Naive B cell (primary cell): ENCODE measurements around the gene TMEM8B. TPM values are rescaled to one million over a fixed set of nuclear protein-coding genes. Genes with fewer than 3 reads are reported as not detected.
"Not testable (repeated sequence)": the region's sequence is repeated elsewhere in the genome, so short reads cannot be mapped to it uniquely, and the experiment has no call there.

Source experiments
- ATAC-seq, 2 donors: fragments of 150-1000 bp; cut with Tn5 transposase; 2 replicates each; pipeline ENCODE4 v1.10.0; 2021; ENCODE audit warnings: low read depth in 2 of 2, mild to moderate bottlenecking in 2 of 2, moderate library complexity in 2 of 2
- DNase-seq: peaks from one replicate; pipeline ENCODE4 v3.0.0; 2022
- H3K27ac Mint-ChIP-seq, 6 donors: one replicate each; pipeline ENCODE4 v1.8.0; 2020 to 2022; ENCODE audit warnings: mild to moderate bottlenecking in 6 of 6, mixed read lengths in 6 of 6, moderate library complexity in 5 of 6, inconsistent platforms in 2 of 6
- H3K27me3 Mint-ChIP-seq, 3 donors: one replicate each; pipeline ENCODE4 v1.8.0; 2021 to 2022; ENCODE audit warnings: mixed read lengths in 3 of 3, mild to moderate bottlenecking in 1 of 3
- H3K36me3 Mint-ChIP-seq, 2 donors: one replicate each; pipeline ENCODE4 v1.8.0; 2020 to 2022; ENCODE audit warnings: mixed read lengths in 2 of 2, inconsistent platforms in 1 of 2, mild to moderate bottlenecking in 1 of 2
- H3K4me1 Mint-ChIP-seq, 3 donors: one replicate each; pipeline ENCODE4 v1.8.0; 2020 to 2022; ENCODE audit warnings: mixed read lengths in 3 of 3, inconsistent platforms in 1 of 3, mild to moderate bottlenecking in 1 of 3, moderate library complexity in 1 of 3
- H3K4me3 Mint-ChIP-seq, 8 donors: one replicate each; pipeline ENCODE4 v1.8.0; 2020 to 2022; ENCODE audit warnings: mild to moderate bottlenecking in 8 of 8, mixed read lengths in 8 of 8, moderate library complexity in 8 of 8, inconsistent platforms in 2 of 8
- H3K9me3 Mint-ChIP-seq, 7 donors: one replicate each; pipeline ENCODE4 v1.8.0; 2020 to 2022; ENCODE audit warnings: mixed read lengths in 7 of 7, mild to moderate bottlenecking in 5 of 7, inconsistent platforms in 2 of 7, moderate library complexity in 1 of 7
- polyA plus RNA-seq, 6 donors: library from polyadenylated mRNA; unstranded; fragments of 300-500 nt; fragmentation: Illumina TruSeq; gene quantifications; one replicate each; pipeline ENCODE4 v1.2.3, GENCODE V29; 2021; ENCODE audit warnings: low read depth in 6 of 6

The TMEM8B gene
- polyA plus RNA-seq, 6 donors from 2014 or later = 1.7 to 3.3 (median 2.3) TPM

DNA sequence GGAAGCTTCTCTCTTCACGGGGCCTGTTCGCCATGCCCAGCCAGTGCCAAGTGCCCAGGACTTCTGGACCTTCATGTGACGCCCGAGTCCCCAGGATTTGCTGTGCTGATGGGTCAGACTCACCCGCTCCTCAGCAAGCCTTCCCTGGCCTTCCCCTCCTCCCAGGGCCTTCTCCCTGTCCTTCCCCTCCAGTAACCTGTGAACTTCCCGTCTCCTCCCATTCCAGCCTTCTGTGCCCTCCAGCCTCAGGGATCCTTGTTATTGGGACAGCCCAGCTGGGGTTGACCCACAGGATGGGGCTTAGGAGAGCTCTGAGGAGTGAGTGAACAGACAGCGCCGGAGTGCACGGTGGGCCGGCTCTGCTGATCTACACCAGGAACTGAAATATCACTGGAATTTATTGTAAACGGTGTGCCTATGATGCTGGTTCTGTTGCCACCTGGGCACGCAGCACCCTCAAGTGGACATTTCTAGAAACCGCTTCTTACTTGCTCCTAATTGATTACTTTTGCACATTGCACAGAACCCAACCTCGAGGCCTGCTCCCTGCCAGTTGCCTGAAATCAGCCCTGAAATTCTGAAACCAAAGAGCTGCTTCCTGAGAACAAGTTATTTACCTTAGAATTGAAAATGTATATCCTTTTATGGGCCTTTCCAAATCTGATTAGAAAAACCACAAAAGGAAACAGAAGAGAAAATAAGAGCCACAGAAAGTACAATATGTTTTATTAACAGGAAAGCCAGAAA, 81.8 kb downstream of the TMEM8B start:
- peak overlapping the region in 1 of 8 donors; percentile 44 for H3K4me3 Mint-ChIP-seq
- no peaks in the 10 kb centered on the region for H3K9me3 Mint-ChIP-seq
- peak in 1 of 2 donors; percentile 48 for ATAC-seq

GRCh38 chr9:35911690-35912089, 82.7 kb downstream of the TMEM8B start:
- Mint-ChIP-seq H3K36me3 (no peaks in the 10 kb centered on the region), H3K27ac (no peak overlapping the region), H3K4me1 (peaks cover 6 to 19% (median 17%) of the 10 kb centered on the region in 3 donors), H3K9me3 (no peaks in the 10 kb centered on the region), H3K27me3 (peaks cover 16 to 35% (median 30%) of the 10 kb centered on the region in 3 donors), H3K4me3 (no peak overlapping the region)
- ATAC-seq (no peak), DNase-seq (no peak)

More for the DNA sequence above, 81.8 kb downstream of the TMEM8B start:
- peaks cover 6 to 19% (median 17%) of the 10 kb centered on the region in 3 donors for H3K4me1 Mint-ChIP-seq
- no peaks in the 10 kb centered on the region for H3K36me3 Mint-ChIP-seq
- H3K27ac Mint-ChIP-seq = no peak overlapping the region
- peaks cover 16 to 37% (median 35%) of the 10 kb centered on the region in 3 donors for H3K27me3 Mint-ChIP-seq
- DNase-seq = no peak

DNA sequence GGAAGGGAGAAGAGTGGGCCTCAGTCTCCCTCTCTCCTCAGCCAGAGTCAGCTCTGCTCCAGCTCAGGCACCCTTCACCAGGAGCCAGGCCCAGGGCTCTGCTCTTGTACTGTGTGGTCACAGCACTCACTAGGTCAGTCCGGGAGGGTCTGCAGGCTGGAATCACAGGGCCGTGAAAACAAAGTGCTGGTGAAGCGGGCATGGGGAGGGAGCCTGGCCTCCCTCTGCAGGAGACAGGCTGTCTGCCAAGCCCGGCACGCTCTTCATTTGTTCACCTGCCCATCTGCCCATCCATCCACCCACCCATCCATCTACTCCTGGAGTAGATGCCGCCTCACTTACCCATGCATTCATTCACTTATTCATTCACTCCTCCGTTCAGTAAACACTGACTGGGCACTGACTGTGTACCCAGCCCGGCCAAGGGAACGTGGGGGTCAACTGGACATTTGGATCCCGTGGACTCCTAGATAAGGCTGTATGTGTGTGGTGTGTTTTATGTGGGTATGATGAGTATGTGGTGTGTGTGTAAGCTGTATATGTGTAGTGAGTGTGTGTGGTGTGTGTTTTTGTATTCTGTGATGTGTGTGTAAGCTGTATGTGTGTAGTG, 83.9 kb downstream of the TMEM8B start:
- no peak overlapping the region for H3K27ac Mint-ChIP-seq
- peaks cover 16 to 24% (median 18%) of the 10 kb centered on the region in 3 donors for H3K27me3 Mint-ChIP-seq
- peaks cover 6 to 19% (median 17%) of the 10 kb centered on the region in 3 donors for H3K4me1 Mint-ChIP-seq
- ATAC-seq = no peak
- H3K9me3 Mint-ChIP-seq = no peaks in the 10 kb centered on the region
- no peak for DNase-seq
- no peak overlapping the region for H3K4me3 Mint-ChIP-seq
- H3K36me3 Mint-ChIP-seq = no peaks in the 10 kb centered on the region

DNA sequence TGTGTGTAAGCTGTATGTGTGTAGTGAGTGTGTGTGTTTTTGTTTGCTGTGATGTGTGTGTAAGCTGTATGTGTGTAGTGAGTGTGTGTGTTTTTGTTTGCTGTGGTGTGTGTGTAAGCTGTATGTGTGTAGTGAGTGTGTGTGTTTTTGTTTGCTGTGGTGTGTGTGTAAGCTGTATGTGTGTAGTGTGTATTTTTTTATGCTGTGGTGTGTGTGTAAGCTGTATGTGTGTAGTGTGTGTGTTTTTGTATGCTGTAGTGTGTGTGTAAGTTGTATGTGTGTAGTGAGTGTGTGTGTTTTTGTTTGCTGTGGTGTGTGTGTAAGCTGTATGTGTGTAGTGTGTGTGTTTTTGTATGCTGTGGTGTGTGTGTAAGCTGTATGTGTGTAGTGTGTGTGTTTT, 84.4 kb downstream of the TMEM8B start:
- Mint-ChIP-seq H3K27me3 (peaks cover 15 to 24% (median 16%) of the 10 kb centered on the region in 3 donors), H3K4me1 (peaks cover 6 to 16% (median 13%) of the 10 kb centered on the region in 3 donors)
- not testable (repeated sequence) for H3K36me3 Mint-ChIP-seq, H3K9me3 Mint-ChIP-seq, ATAC-seq, H3K27ac Mint-ChIP-seq, DNase-seq, H3K4me3 Mint-ChIP-seq

GRCh38 chr9:35914301-35914807, 85.3 kb downstream of the TMEM8B start:
- DNase-seq (no peak), ATAC-seq (peak; percentile 47 to 51)
- Mint-ChIP-seq H3K4me1 (peaks cover 6 to 17% (median 7%) of the 10 kb centered on the region in 3 donors), H3K27me3 (peaks cover 9 to 14% (median 10%) of the 10 kb centered on the region in 3 donors), H3K36me3 (no peaks in the 10 kb centered on the region), H3K27ac (no peak overlapping the region), H3K9me3 (no peaks in the 10 kb centered on the region), H3K4me3 (no peak overlapping the region)

Other genes with a start within 250 kb of the TMEM8B start
- gene TESK1, start 224.0 kb upstream of the TMEM8B start, polyA plus RNA-seq = 10 to 100 TPM in 1 of 6 donors, 1 to 10 TPM in 5; 3.0 to 18.8 (median 6.8) TPM
- 100 to 1,000 TPM; 293 to 418 (median 315) TPM for gene CD72, start 210.8 kb upstream of the TMEM8B start, polyA plus RNA-seq
- gene SIT1, start 178.3 kb upstream of the TMEM8B start, polyA plus RNA-seq = 100 to 1,000 TPM in 1 of 6 donors, 10 to 100 TPM in 5; 56.8 to 107 (median 73.5) TPM
- 10 to 100 TPM in 4 of 6 donors, not detected in 2; 41.0 to 72.3 (median 56.5) TPM for gene RMRP, start 171.2 kb upstream of the TMEM8B start, polyA plus RNA-seq
- gene CCDC107, start 170.9 kb upstream of the TMEM8B start, polyA plus RNA-seq = 10 to 100 TPM; 42.7 to 60.2 (median 51.5) TPM
- gene ARHGEF39, start 164.0 kb upstream of the TMEM8B start, polyA plus RNA-seq = 1 to 10 TPM in 5 of 6 donors, under 1 TPM in 1; 0.90 to 4.0 (median 2.4) TPM
- gene CA9, start 155.3 kb upstream of the TMEM8B start, polyA plus RNA-seq = not detected
- gene TPM2, start 139.3 kb upstream of the TMEM8B start, polyA plus RNA-seq = under 1 TPM in 1 of 6 donors, not detected in 5; 0.52 TPM
- gene TLN1, start 97.0 kb upstream of the TMEM8B start, polyA plus RNA-seq = 100 to 1,000 TPM in 1 of 6 donors, 10 to 100 TPM in 5; 15.6 to 128 (median 42.4) TPM
- gene CREB3, start 96.6 kb upstream of the TMEM8B start, polyA plus RNA-seq = 10 to 100 TPM; 24.8 to 41.0 (median 33.2) TPM
- 10 to 100 TPM; 31.7 to 49.1 (median 39.0) TPM for gene GBA2, start 80.0 kb upstream of the TMEM8B start, polyA plus RNA-seq
- 10 to 100 TPM in 1 of 6 donors, 1 to 10 TPM in 5; 1.9 to 14.2 (median 6.9) TPM for gene RGP1, start 79.9 kb upstream of the TMEM8B start, polyA plus RNA-seq
- 1 to 10 TPM in 5 of 6 donors, not detected in 1; 2.1 to 7.2 (median 3.6) TPM for gene MSMP, start 75.0 kb upstream of the TMEM8B start, polyA plus RNA-seq
- gene NPR2, start 37.6 kb upstream of the TMEM8B start, polyA plus RNA-seq = 1 to 10 TPM in 1 of 6 donors, under 1 TPM in 2, not detected in 3; 0.70 to 1.4 (median 0.72) TPM
- 1 to 10 TPM in 5 of 6 donors, not detected in 1; 1.2 to 1.7 (median 1.5) TPM for gene SPAG8, start 17.0 kb upstream of the TMEM8B start, polyA plus RNA-seq
- 100 to 1,000 TPM in 1 of 6 donors, 10 to 100 TPM in 5; 69.4 to 109 (median 79.0) TPM for gene HINT2, start 14.2 kb upstream of the TMEM8B start, polyA plus RNA-seq
- not detected for gene FAM221B, start 496 bp upstream of the TMEM8B start, polyA plus RNA-seq
- gene OR13J1, start 41.2 kb downstream of the TMEM8B start, polyA plus RNA-seq = not detected
- gene HRCT1, start 77.0 kb downstream of the TMEM8B start, polyA plus RNA-seq = not detected
- gene SPAAR, start 80.3 kb downstream of the TMEM8B start, polyA plus RNA-seq = not detected
- not detected for gene OR2S2, start 128.9 kb downstream of the TMEM8B start, polyA plus RNA-seq
- gene RECK, start 207.7 kb downstream of the TMEM8B start, polyA plus RNA-seq = 10 to 100 TPM in 4 of 6 donors, 1 to 10 TPM in 2; 7.9 to 14.2 (median 11.2) TPM